ENCODE data around the gene DPYD. TPM values are rescaled to one million over a fixed set of nuclear protein-coding genes. Genes with fewer than 3 reads are reported as not detected.

DPYD gene
- total RNA-seq, 1 donor from 2014 or later: 5.9 TPM

DNA sequence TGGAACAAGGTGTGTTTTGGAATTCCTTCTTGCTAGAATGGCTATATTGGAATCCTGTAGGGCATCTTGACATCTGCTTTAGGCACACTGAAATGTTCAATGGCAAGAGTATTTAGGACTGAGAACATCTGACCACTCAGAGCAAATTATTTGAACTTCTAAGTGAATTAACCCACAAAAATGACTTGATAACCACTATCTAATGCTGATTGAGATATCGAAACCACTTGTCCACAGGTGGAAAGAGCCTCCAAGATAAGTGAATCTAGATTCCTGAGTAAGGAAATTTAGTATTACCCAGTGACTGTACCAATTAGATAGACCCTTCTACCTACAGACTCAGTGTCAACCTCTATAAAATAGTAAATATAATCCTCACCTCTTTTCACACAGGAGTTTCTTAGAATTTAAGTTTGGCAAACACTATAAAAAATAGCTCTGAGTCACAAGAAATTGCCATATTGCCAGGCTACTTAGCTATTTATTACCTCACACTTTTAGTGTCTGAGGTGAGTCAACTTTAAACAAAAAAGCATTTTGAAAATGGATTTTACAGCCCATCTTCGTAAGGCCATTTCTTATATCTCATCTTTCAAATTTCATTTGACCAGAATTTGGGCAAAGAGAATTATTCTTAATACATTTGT, 777.5 kb downstream of the DPYD start:
- Mint-ChIP-seq H3K4me1 (peaks cover 19% of the 10 kb centered on the region), H3K27ac (ENCODE audit: unreplicated experiment) (no peak overlapping the region), H3K36me3 (ENCODE audit: low read depth) (no peaks in the 10 kb centered on the region)

DNA sequence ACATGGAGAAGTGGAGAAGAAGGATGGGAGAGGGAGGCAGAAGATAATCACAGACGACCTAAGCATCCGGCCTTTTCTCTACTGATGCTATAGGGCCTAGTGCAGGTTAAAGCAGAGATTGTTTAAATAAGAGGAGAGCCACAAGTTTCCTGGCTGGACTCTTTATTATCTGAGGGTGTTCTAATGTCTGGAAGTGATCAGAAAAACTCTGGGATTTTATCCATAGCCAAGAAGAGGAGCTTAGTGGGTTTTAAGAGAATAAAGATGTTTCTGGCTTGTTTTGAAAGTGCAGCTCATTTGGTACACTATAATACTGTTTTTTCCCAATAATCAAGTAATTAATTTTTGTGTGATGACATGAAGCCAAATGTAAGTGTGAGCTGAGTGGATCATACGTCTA, 780.2 kb downstream of the DPYD start:
- H3K36me3 Mint-ChIP-seq (ENCODE audit: low read depth): no peaks in the 10 kb centered on the region
- no peaks in the 10 kb centered on the region for H3K27me3 Mint-ChIP-seq (ENCODE audit: low read depth)
- H3K9me3 Mint-ChIP-seq: no peaks in the 10 kb centered on the region
- DNase-seq (ENCODE audit: low read depth, low spot score): no peak
- TF ChIP-seq, protein P1, sequence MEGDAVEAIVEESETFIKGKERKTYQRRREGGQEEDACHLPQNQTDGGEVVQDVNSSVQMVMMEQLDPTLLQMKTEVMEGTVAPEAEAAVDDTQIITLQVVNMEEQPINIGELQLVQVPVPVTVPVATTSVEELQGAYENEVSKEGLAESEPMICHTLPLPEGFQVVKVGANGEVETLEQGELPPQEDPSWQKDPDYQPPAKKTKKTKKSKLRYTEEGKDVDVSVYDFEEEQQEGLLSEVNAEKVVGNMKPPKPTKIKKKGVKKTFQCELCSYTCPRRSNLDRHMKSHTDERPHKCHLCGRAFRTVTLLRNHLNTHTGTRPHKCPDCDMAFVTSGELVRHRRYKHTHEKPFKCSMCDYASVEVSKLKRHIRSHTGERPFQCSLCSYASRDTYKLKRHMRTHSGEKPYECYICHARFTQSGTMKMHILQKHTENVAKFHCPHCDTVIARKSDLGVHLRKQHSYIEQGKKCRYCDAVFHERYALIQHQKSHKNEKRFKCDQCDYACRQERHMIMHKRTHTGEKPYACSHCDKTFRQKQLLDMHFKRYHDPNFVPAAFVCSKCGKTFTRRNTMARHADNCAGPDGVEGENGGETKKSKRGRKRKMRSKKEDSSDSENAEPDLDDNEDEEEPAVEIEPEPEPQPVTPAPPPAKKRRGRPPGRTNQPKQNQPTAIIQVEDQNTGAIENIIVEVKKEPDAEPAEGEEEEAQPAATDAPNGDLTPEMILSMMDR (conservative IDR thresholded peaks at IDR 0.05): no peak
- no peak overlapping the region for H3K27ac Mint-ChIP-seq (ENCODE audit: unreplicated experiment)
- H3K4me1 Mint-ChIP-seq: peaks cover 20% of the 10 kb centered on the region
- no peak overlapping the region for H3K4me3 Mint-ChIP-seq

More for the DNA sequence above, 777.5 kb downstream of the DPYD start:
- Mint-ChIP-seq H3K4me3 (no peak overlapping the region), H3K27me3 (ENCODE audit: low read depth) (no peaks in the 10 kb centered on the region), H3K9me3 (peaks cover 3% of the 10 kb centered on the region)
- TF ChIP-seq, protein P1 (conservative IDR thresholded peaks at IDR 0.05): no peak
- no peak for DNase-seq (ENCODE audit: low read depth, low spot score)

DNA sequence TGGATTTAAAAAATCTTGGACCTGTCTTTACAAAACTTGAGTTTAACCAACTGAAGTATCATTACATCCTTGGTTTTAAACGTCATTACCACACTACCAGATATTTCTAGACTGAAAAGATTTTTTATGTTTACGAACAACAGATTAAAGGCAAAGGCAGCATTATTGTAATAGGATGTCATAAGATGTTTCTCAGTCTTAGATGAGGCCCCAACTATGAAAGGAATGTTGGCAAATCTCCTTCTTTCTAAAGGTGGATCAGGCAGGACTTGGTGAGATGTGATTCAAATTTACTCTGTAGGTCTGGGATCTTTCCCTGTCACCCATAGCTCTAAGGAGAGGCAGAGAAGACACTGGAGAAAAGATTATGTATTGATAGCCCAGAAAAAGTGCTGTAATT, 781.3 kb downstream of the DPYD start:
- H3K27me3 Mint-ChIP-seq (ENCODE audit: low read depth): no peaks in the 10 kb centered on the region
- H3K4me3 Mint-ChIP-seq: no peak overlapping the region
- no peak for DNase-seq (ENCODE audit: low read depth, low spot score)
- no peaks in the 10 kb centered on the region for H3K9me3 Mint-ChIP-seq
- peaks cover 9% of the 10 kb centered on the region for H3K4me1 Mint-ChIP-seq
- H3K27ac Mint-ChIP-seq (ENCODE audit: unreplicated experiment): no peak overlapping the region
- H3K36me3 Mint-ChIP-seq (ENCODE audit: low read depth): no peaks in the 10 kb centered on the region
- TF ChIP-seq, protein P1 (conservative IDR thresholded peaks at IDR 0.05): no peak

DNA sequence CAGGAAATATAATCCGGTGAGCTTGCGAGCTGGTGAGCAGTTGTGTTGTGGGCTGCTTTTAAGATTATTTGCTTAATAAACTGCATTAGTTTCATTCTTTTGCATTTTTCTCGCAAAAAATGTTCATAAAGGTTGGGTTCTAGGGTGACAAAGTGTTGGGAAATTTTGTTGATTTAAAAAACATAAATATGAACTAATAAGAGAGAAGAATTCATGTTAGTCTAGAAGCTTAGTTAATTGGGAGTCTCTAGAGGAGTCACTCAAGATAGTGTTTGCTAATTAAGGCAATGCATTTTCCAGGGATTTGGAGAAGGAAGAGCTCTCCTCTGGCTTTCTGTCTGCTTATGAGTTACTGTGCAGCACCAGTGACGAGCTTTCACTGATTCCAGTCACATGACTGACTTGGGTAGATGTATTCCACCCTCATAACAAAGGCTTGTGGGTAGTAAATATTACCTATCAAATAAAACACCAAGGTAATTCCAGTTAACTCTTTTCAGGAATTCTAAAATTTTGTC, 782.3 kb downstream of the DPYD start:
- no peak for DNase-seq (ENCODE audit: low read depth, low spot score)
- H3K27me3 Mint-ChIP-seq (ENCODE audit: low read depth): no peaks in the 10 kb centered on the region
- peaks cover 8% of the 10 kb centered on the region for H3K4me1 Mint-ChIP-seq
- H3K27ac Mint-ChIP-seq (ENCODE audit: unreplicated experiment): no peak overlapping the region
- no peaks in the 10 kb centered on the region for H3K36me3 Mint-ChIP-seq (ENCODE audit: low read depth)
- H3K9me3 Mint-ChIP-seq: no peaks in the 10 kb centered on the region
- TF ChIP-seq, protein P1 (conservative IDR thresholded peaks at IDR 0.05): no peak
- H3K4me3 Mint-ChIP-seq: no peak overlapping the region

DNA sequence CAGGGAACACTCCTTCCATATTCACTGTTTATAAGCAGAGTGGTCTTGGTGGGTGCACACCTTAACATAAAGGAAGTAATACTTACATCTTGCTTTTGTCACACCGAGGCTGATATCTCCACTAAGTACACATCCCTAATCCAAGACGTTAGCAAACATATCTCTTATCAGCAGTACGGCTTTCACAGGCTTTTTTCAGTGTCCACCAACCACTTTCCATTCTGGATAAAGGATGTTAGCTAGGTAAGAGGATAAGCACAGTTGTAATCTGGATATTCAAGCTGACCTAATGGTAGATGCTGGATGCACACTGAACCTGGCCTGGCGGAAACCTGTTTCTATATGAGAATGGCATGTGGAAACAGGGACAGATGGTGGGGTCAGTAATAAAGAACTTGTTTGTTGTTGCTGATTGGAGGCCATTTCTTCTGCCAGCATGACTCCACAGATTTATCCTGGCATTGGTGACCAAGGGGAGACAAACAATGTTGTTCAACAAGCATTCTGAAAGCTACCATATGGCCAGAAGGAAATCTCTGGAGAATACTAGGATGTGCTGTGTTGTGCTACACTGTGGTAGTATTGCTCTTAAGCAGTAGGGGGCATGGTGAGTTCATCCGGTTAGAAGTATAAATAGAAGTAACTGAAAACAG, 782.8 kb downstream of the DPYD start:
- H3K4me3 Mint-ChIP-seq: no peak overlapping the region
- H3K36me3 Mint-ChIP-seq (ENCODE audit: low read depth): no peaks in the 10 kb centered on the region
- TF ChIP-seq, protein P1 (conservative IDR thresholded peaks at IDR 0.05): peak; percentile 72
- DNase-seq (ENCODE audit: low read depth, low spot score): no peak
- no peak overlapping the region for H3K27ac Mint-ChIP-seq (ENCODE audit: unreplicated experiment)
- H3K27me3 Mint-ChIP-seq (ENCODE audit: low read depth): no peaks in the 10 kb centered on the region
- peaks cover 8% of the 10 kb centered on the region for H3K4me1 Mint-ChIP-seq
- H3K9me3 Mint-ChIP-seq: no peaks in the 10 kb centered on the region
